ENCODE data around the gene MTA1.

DNA sequence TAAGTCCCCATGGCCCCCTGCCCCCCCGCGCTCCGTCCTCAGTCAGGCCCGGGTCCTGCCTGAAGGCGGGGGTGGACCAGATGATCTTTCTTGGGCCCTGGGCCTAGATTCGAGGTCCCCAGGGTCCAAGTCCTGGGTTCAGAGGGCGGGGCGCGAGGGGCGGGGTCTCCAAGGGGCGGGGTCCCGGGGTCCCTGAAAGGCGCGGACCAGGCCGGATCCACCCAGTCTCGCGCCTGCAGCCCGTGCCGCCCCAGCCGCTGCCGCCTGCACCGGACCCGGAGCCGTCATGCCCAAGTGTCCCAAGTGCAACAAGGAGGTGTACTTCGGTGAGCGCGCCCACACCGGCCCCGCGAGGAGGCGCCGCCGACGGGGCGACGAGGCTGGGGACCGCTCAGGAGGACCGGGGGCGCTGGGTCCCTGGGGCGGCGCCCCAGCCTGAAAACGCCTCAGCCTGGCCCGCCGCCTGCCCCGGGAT is 67.4 kb downstream of the MTA1 start:
- TF ChIP-seq EZH2 (IDR thresholded peaks at IDR 0.05; ENCODE audit: borderline replicate concordance, low read depth, low read length, poor library complexity, severe bottlenecking) = no peak
- TF ChIP-seq, protein P1, sequence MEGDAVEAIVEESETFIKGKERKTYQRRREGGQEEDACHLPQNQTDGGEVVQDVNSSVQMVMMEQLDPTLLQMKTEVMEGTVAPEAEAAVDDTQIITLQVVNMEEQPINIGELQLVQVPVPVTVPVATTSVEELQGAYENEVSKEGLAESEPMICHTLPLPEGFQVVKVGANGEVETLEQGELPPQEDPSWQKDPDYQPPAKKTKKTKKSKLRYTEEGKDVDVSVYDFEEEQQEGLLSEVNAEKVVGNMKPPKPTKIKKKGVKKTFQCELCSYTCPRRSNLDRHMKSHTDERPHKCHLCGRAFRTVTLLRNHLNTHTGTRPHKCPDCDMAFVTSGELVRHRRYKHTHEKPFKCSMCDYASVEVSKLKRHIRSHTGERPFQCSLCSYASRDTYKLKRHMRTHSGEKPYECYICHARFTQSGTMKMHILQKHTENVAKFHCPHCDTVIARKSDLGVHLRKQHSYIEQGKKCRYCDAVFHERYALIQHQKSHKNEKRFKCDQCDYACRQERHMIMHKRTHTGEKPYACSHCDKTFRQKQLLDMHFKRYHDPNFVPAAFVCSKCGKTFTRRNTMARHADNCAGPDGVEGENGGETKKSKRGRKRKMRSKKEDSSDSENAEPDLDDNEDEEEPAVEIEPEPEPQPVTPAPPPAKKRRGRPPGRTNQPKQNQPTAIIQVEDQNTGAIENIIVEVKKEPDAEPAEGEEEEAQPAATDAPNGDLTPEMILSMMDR (conservative IDR thresholded peaks at IDR 0.05; ENCODE audit: low read depth, low read length) = no peak
